Measurements from ENCODE around the gene GRIA4.

DNA sequence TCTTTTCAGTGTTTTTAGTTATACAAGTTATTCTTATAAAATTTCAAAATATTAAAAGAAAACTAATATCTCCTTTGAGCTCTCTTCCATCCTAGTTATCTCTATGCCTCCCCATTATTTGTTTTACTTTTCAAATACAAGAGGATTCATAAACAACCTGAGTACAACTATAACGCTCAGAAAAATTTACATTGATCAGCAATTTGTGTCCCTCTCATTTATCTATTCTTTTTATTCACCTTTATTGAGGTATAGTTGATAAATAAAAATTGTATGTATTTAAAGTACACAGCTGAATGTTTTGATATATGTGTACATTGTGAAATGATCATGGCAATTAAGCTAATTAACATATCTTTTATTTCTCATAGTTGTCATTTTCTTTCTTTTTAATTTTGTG is 57.6 kb downstream of the GRIA4 start:
- TF ChIP-seq CTCF (IDR thresholded peaks at IDR 0.05), result no peak
- TF ChIP-seq EZH2 (IDR thresholded peaks at IDR 0.05; ENCODE audit: borderline replicate concordance, insufficient read depth, low read depth, low read length, poor library complexity, severe bottlenecking), result no peak

All from B cell (primary cell).